SHP77 treated with DMSO at 0.1 percent for 48 hours (cell line): ENCODE results near the gene FBXO30.

Experiments used
- DNase-seq: peaks from one replicate; lab custom pipeline; 2025; lab: John Stamatoyannopoulos, UW

Gene FBXO30, protein sequence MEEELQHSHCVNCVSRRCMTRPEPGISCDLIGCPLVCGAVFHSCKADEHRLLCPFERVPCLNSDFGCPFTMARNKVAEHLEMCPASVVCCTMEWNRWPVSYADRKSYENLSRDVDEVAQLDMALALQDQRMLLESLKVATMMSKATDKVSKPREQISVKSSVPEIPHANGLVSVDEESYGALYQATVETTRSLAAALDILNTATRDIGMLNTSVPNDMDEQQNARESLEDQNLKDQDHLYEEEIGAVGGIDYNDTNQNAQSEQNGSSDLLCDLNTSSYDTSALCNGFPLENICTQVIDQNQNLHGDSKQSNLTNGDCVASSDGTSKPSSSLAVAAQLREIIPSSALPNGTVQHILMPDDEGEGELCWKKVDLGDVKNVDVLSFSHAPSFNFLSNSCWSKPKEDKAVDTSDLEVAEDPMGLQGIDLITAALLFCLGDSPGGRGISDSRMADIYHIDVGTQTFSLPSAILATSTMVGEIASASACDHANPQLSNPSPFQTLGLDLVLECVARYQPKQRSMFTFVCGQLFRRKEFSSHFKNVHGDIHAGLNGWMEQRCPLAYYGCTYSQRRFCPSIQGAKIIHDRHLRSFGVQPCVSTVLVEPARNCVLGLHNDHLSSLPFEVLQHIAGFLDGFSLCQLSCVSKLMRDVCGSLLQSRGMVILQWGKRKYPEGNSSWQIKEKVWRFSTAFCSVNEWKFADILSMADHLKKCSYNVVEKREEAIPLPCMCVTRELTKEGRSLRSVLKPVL

DNA sequence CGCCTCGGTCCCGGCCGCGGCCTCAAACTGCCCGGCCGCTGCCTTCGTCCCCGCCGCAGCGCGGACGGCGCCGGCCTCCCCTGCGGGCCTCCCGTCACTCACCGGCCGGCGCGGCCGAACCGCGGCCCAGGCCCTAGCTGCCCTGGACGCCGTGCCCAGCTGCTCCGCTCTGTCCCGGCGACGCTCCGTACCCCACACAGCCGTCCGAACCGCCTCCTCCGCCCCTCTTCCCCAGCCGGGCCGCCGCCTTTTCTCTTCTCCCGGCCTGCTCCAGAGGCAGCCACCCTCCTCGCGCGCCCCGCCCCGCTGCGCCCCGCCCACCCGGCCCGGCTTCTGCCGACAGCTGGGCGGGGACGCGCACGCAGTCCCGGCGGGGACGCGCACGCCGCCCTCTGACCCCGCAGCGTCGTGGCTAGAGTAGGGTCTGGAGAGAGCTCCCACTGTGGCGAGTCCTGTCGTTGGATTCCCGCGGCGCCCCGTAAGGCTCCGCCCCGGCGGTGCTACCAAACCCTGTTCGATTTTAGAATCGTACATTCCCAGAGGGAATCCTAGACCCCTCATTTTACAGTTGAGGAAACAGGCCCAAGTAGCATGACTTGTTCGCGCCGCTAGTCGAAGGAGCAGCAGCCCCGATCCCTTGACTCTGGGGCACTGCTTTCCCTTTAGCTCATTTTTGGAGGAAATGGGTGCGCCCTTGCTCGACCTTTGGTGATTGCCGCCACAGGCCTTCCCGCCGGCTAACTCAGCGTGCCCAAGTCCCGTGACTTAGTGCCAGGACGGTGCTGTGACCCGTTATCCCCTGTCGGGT is at the start of gene FBXO30:
TSS of gene FBXO30 (minus strand) at position 295 of the 808 bp plus-strand sequence. CDS start 8,390 bp downstream, outside the sequence.
- DNase-seq: peak; percentile 81

DNA sequence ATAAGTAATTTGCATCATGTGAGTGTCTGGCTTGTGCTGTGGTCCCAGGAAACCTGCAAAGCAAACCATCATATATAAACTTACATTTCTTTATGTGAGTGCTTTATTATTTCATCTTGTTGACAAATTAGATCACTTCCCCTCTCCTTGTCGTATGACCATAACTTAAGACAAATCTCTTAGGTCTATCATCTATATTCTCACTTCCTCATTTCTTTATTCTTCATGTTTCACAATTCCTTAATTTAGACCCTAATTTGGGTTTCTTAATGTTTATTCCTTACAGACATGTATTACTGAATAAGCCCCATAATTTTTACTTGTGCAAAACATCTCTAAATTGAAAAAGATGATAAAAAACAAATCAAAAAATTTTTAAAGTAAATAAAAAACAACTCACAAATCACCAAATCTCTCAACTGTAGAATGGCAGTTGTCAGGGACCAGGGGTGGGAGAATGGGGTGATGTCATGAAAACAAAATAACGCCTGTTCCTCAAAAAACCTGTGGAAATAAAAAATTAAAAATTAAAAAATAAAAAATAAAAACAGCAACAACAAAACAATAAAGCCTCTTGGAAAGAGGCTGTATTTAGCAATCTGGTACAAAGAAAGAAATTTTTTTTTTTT is 49.5 kb upstream of the FBXO30 start:
- no peak for DNase-seq

DNA sequence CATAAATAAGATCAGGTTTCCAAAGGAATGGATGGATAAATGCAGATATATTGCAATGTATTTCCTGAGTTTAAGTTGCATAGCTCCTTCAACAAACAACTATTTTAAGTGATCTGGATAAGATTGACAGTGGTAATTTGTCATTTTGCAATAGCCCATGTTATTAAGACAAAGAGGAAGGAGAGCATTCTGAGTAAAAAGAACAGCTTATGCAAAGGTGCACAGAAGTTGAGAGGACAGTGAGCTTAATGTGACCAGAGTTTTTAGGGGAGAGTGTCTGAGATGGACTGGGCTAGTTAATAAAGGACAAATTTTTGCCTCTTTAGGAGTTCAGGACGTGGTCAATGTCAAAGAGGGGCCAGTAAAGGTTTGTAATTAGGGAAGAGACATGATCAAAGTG is 48.8 kb upstream of the FBXO30 start:
- DNase-seq: no peak

DNA sequence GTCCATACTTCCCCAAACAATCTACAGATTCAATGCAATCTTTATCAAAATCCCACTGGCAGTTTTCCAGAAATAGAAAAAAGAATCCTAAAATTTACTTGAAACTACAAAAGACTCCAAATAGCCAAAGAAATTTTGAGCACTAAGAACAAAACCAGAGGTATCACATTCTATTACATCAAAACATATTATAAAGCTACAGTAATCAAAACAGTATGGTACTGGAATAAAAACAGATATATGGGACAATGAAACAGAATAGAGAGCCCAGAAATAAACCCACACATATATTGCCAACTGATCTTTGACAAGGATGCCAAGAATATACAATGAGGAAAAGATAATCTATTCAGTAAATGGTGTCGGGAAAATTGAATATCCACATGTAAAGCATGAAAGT is 46.0 kb upstream of the FBXO30 start:
- no peak for DNase-seq

DNA sequence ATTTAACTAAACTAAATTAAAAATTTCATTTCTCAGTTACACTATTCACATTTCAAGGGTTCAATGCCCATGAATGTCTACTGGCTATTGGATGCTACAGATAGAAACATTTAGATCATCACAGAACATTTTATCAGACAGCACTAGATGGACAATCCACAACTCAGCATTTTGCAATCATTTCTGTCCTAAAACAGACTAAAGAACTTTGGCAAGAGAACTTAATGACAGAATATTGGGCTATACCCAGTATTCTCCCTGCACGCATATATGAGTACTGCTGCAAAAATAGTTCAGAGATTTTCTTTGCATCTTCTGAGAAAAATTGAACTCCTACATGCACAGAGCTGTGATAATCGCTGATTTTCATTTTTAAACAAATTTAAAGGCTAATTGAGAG is 36.1 kb upstream of the FBXO30 start:
- DNase-seq: no peak

DNA sequence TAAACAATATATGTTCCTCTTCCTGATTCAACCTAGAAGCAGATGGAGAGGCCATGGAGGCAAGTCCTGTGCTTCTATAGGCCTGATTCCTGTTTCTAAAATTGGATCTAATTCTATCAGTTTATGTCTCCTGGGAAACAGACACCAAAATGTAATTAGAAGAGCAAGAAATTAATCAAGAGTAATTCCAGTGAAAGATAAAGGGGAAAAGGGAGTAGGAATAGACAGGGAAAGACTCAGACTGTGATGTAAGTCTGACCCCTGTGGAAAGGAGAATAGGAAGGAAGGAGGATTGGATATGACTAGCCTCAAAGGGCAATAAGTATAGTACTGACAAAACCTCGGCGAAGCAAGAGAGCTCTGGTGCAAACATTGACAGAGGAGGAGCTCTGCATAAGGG is 33.9 kb upstream of the FBXO30 start:
- no peak for DNase-seq

DNA sequence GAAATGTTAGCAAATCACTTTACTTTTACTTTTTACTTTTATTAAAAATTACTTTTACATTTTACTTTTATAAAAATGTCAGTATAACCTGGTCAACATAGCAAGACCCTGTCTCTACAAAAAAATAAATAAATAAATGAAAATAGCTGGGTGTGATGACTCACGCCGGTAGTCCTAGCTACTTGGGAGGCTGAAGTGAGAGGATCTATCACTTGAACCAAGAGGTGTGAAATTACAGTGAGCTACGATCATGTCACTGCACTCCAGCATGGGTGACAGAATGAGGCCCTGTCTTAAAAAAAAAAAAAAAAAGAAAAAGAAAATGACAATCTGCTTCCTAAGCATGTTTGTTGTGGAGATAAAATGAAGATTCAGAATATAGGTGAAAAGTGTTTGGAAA is 31.0 kb upstream of the FBXO30 start:
- DNase-seq: no peak

DNA sequence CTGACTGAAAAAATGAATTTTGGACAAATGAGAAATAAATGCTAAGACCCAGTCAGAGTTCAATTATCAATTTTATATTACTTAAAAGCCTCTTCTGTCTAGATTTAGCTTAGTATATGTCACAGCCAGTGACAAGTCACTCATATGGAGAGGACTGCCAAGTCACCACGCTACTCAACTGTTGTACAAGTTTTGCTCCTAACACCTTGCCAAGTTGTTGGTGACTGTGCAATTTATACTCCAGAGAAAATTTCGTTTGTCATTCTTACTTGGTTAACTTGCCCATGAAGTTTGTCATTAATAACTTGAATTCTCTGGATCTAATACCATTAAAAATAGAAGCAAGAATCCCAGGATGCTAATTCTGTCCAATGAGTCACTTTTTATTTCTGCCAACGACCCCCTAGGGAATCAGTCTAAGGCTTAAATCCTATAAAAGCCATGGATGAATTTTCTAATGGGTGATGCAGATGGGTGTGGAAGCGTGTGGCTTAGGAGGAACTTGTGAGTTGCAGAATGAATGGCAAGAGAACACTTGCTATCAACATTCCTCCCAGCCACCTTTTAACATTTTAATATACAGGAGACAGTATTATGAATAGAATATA is 30.4 kb upstream of the FBXO30 start:
- DNase-seq: no peak

DNA sequence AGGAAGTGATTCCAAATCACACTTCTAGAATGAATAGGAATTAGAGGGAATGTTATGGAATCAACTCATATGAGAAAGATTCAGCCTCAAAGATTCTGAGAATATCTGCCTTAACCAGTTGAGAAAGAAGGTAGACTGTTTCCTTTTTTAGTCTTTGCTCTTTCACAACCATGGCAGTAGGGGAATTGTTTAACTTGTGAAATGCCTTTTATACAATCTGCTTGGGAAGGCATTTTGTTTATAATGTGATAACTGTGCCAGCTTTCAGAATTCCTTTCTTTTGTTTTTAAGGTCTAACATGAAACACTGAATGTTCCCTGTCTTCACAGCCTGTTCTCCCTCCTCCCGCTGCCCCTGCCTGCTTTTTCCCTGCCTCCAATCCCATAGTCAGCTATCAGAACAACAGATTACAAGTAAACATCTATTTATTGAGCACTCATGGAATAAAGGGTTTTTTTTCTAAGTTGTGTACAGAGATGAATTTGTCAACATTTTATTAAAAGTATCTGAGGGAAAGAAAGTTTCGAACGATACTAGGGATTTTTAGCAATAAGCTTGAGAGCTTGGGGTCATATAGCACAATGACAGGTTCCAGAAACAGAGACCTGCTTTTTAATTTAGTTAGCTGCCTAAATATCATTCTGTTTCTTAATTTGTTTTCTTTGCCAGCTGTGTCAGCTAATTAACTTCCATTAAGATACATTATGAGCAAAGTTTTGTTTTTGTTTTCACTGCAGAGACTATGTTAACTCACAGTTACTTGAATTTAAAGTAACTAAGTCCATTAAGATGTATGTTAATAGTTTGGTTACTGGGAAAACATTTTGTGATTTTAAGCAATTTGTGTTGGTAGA is 28.3 kb upstream of the FBXO30 start:
- DNase-seq: no peak

DNA sequence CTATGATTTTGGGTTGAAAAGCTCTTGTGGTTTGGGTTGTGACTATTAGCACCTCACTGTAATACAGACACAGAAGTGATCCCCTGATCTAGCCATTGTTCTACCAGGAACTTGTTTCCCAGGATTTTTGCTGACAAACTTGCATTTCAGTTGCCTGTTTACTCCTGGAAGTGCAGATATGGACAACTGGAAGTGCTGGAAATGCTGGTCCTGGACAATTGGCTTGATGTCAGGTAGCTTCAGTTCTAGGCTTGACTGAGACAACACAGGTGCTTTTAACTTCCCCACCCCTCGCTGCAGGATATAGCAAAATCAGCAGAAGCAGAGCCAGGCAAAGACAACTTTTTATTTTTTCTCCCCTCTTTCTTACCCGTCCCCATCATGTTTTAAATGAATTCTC is 27.1 kb upstream of the FBXO30 start:
- no peak for DNase-seq

DNA sequence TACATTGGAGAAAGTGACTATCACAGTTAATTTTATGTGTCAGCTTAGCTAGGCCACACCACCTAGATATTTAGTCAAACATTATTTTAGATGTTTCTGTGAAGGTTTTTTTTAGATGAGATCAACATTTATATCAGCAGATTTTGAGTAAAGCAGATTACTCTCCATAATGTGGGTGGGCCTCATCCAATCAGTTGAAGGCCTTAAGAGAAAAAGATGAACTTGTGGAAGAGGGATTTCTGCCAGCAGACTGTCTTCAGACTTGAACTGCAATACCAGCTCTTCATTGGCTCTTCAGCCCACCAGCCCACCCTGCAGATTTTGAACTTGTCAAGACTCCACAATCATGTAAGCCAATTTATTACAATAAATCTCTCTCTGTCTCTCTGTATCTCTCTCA is 25.1 kb upstream of the FBXO30 start:
- DNase-seq: no peak

DNA sequence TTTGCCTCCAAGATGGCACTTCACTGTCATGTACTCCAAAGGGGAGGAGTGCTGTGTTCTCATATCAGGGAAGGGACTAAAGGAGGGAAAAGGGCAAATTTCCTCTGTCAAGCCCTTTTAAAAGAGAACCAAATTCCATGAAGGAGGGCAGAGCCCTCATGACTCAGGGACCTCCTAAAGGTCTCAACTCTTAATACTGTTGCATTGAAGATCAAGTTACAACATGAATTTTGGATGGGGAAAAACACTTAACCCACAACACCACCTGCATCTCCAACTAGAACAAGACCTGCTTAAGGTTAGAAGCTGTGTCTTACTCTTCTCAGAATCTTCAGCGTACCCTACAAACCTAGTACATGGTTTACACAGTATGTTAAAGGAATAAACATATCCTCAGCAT is 23.7 kb upstream of the FBXO30 start:
- DNase-seq: no peak

DNA sequence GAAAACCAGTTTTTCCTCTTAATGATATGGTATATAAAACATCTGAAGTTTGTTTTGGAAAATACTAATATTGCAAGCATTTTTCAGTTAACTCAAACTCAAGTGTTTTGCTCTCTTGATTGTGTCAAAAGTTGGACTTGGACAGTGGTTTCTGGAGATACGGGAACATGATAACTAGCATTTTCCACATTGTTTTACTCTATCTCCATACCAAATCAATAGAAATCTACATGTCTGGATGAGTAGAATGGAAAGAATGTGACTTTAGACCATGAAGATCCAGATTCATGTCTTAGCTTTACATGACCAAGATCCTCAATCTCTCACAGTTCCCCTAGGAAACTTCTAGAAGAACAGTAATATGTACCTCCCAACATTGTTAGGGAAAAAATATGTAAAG is 22.2 kb upstream of the FBXO30 start:
- no peak for DNase-seq

DNA sequence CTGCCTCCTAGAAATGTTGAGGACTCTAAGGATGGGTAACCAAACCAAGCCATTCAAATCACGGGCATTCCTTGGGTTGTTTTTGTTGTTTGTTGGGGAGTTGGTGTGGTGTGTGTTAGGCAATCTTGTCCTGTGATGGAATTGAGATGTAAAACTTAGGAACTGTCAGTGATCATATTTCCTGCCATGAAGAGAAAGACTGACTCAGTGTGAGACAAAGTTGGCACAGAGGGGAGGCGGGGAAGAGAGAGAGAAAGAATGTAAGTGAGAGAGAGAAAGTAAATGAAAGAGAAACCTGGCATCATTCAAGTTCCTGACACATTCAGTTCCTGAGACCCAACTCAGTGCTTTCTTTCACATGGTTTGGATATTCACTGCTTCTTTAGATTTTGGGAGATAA is 21.6 kb upstream of the FBXO30 start:
- DNase-seq: no peak

DNA sequence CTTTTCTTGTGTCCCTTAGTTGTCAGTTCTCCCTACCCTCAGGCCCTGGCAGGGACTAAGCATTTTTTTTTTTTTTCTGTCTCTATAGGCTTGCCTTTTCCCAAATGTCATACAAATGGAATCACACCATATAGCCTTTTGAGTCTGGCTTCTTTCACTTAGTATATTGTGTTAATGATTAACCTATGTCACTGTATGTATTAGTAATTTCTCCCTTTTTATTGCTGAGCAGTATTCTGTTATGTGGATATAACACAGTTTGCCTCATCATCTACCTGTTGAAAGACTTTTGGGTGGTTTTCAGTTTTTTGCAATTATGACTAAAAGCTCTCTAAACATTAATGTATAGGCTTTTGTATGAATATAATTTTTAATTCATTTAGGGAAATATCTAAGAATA is 16.0 kb upstream of the FBXO30 start:
- no peak for DNase-seq

DNA sequence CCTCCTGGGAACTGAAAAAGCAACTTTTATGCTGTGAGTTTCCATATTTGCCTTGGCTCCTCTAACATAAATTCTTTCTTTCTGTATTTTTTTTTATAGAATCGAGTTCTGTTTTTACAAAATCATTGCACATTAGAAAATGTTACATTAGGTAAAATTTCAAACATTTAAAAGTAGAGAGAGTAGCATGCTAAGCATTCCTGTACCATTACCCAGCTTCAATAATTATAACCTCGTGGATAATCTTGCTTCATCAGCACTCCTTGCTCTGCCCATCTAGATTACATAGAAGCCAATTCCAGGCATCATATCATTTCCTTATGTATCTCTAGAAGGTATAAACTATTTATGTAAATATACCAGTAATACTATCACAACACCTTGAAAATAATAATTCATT is 15.4 kb upstream of the FBXO30 start:
- DNase-seq: no peak

DNA sequence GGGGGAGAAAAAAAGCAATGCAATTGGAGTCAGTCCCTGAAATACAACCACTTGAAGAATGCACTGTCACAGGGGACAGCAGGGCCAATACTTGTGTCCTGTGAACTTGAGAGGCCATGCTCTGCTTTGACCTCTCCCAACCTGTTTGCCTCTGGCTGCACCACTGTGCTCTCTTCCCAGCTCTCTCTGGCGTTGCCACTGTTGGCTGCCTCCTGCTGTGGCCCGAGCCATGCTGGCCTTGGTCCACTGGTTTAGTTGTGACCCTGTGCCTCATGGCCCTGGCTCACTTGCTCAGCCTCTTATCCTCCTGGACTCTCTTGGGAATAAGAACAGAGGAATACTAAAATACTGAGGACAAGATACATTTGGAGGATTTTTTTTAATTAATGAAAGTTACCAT is 14.5 kb upstream of the FBXO30 start:
- DNase-seq: no peak

DNA sequence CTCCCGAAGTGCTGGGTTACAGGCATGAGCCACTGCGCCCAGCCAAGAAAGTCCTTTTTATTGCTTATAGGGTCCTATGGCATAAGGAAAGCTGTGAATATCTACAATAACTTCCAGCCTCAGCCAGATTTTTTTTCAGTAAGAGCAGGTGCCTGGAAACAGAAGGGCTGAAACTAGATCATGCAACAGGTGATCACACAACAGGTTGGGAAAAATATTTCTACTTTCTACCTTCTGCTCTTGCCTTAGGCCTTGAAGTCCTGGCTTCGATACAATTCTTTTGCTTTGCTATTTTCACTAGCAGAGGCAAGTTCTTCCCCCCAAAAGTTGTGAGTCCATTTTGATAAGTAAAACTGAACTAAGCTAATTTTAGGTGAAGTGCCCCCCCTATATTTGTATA is 9.7 kb upstream of the FBXO30 start:
- DNase-seq: no peak

DNA sequence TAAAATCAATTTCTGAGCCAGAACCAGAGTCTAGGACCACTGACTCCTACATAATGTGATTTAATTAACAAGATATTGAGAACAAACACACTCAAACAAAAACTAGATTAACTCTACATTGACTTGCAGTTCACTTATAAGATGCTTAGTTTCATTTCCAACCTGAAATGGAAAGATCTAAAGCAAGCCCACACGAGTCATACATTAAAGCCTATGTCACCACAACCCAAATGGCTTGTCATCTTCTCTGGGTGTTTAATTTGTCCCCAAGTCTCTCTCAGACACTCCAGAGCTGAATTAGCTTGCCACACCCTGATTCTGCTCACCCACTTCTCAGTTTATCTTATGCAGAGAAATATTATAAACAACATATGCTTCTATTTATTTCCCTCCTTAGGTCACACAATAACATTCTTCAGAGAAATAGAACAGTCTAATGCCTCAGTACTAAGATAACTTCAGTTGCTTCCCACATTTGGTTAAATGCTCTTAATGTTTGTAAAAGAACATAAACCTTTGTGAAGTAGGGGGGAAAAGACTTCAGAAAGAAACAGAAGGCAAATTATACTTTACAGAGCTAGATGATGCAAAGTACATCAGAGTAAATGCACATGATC is 8.8 kb upstream of the FBXO30 start:
- no peak for DNase-seq

DNA sequence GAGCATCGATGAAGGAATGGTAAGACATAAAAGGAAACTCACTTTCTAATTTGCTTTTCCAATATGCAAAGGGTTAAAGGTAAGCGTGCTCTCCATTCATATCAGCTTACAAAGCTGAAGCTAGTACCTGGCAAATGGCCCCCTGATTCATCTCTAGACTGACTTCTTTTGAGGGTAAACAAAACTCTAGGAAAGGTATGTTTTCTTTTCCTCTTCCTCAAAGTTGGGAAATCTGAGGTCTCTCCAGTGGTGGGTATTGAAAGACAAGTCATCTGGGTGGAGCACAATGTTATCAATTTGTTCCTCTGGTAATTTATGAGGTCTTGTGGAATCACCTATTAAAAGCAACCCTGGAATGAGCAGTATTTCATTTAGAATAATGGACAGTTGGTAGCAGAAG is 7.9 kb upstream of the FBXO30 start:
- DNase-seq: no peak
